Heart left ventricle (tissue), 16 donors: ENCODE results near the gene CCP110. TPM values are rescaled to one million over a fixed set of nuclear protein-coding genes. Genes with fewer than 3 reads are reported as not detected.
A peak's percentile ranks its signal among the peaks of the same experiment; 100 is the strongest.

ENCODE experiments used
- ATAC-seq, 4 donors: fragments of 200-7000 bp; cut with Tn5 transposase; one replicate each; pipeline ENCODE4 v1.9.1; 2020 to 2022; ENCODE audit warnings: moderate library complexity in 4 of 4, mild to moderate bottlenecking in 3 of 4, moderate number of reproducible peaks in 1 of 4
- DNase-seq, 5 donors: peaks; one replicate each; pipeline ENCODE4 v3.0.0-alpha.2; 2020
- H3K27ac ChIP-seq, 12 donors: fragments of 200-600 bp; sonication (generic) in 4 of 12; one replicate each; pipeline versions ENCODE4 v1.5.0 to v1.8.0; 2016 to 2022; ENCODE audit warnings: mild to moderate bottlenecking in 2 of 12
- H3K27me3 ChIP-seq, 9 donors: fragments of 200-600 bp; sonication (generic) in 2 of 9; one replicate each; pipeline versions ENCODE4 v1.5.1 to v1.8.0; 2016 to 2022; ENCODE audit warnings: mild to moderate bottlenecking in 3 of 9
- H3K36me3 ChIP-seq, 9 donors: fragments of 200-600 bp; sonication (generic) in 2 of 9; one replicate each; pipeline versions ENCODE4 v1.5.0 to v1.8.0; 2018 to 2022; ENCODE audit warnings: mild to moderate bottlenecking in 2 of 9
- H3K4me1 ChIP-seq, 12 donors: fragments of 200-600 bp; sonication (generic) in 4 of 12; one replicate each; pipeline versions ENCODE4 v1.5.0 to v1.8.0; 2016 to 2022; ENCODE audit warnings: mild to moderate bottlenecking in 3 of 12
- H3K4me3 ChIP-seq, 12 donors: fragments of 200-600 bp; sonication (generic) in 4 of 12; one replicate each; pipeline versions ENCODE4 v1.5.0 to v1.8.0; 2017 to 2022; ENCODE audit warnings: mild to moderate bottlenecking in 9 of 12, moderate library complexity in 4 of 12
- H3K9me3 ChIP-seq, 12 donors: fragments of 200-600 bp; sonication (generic) in 4 of 12; one replicate each; pipeline versions ENCODE4 v1.5.0 to v1.8.0; 2016 to 2022; ENCODE audit warnings: mild to moderate bottlenecking in 1 of 12
- POLR2A ChIP-seq, 2 donors: fragments of 450-650 bp; IDR thresholded peaks; one replicate each; pipeline ENCODE4 v1.6.1; 2017; ENCODE audit warnings: antibody characterized with exemption in 2 of 2, mild to moderate bottlenecking in 2 of 2, moderate library complexity in 2 of 2
- WGBS, 4 donors: extraction: QIAGEN DNeasy Blood & Tissue Kit in 2 of 4; methylation state at CpG; one replicate each; pipeline versions ENCODE4 v1.1.5 to v1.1.7; 2013 to 2018; 5-methylcytosine and 5-hydroxymethylcytosine counted together
- intact Hi-C, 10 donors: fragments of 100-400 bp; cut with DNase I; formaldehyde crosslinking; loops; one replicate each; pipeline versions ENCODE4 v1.11.1 to v1.14.2; 2022
- polyA plus RNA-seq, 2 donors: library from polyadenylated mRNA; stranded (reverse); fragments of 200-250 nt; gene quantifications; one replicate each; pipeline ENCODE4 v1.2.3, GENCODE V29; 2013
- total RNA-seq, 9 donors: library from RNA; depleted of rRNA in 2 of 9; stranded (reverse); fragments of >200 nt in 2 of 9; fragmentation: NEBNext Ultra II Directional in 3 of 9; extraction: Animal tissue kit (Norgen Biotek cat#: 25700) in 3 of 9; gene quantifications; one replicate each; pipeline versions ENCODE4 v1.1.0 to v1.2.4, GENCODE V29; 2016 to 2023
- TF ChIP-seq, protein P1 (sequence below), 12 donors: fragments of 200-600 bp; sonication (generic) in 4 of 12; IDR thresholded peaks; one replicate each; pipeline versions ENCODE4 v1.5.0 to v1.8.0; 2018 to 2022; ENCODE audit warnings: antibody characterized with exemption in 12 of 12, mild to moderate bottlenecking in 5 of 12
- donor health status: ischemic (EF 13 %, LVEDD 7.1; RV severe dilation, severe dysfunction).
- donor health status: healthy with polysubstance abuse.
- donor health status: DM: no; HTN: yes; CAD: no.
- donor health status: DM: no; HTN: no; CAD: no.
- donor health status: ischemic (EF 25% LVEDD 6.9; RV normal size, moderate dysfunction).
- donor health status: ischemic (EF 25% LVEDD 5.7; RV mildly dilated, moderate dysfunction).
- donor health status: healthy.
- donor health status: DM: yes; HTN: yes; CAD: no.
- donor health status: ischemic (EF 35%, LVEDD 5.7; RV mildly dilated, moderate dysfunction).
- donor health status: nonischemic (EF 11% LVEDD 7.7; RV severe dilation, severe dysfunction).
- donor health status: DM: yes; HTN: yes; CAD: no.
- donor health status: PGD.
- donor health status: ischemic (EF 29% LVEDD 5.4; RV normal size, mild dysfunction).
- donor health status: nonischemic (EF 23%, LVEDD 6.1; RV moderate dilation, normal function).

CCP110 gene
- total and polyA plus RNA-seq, 11 donors = 3.1 to 13.5 (median 7.7) TPM

DNA sequence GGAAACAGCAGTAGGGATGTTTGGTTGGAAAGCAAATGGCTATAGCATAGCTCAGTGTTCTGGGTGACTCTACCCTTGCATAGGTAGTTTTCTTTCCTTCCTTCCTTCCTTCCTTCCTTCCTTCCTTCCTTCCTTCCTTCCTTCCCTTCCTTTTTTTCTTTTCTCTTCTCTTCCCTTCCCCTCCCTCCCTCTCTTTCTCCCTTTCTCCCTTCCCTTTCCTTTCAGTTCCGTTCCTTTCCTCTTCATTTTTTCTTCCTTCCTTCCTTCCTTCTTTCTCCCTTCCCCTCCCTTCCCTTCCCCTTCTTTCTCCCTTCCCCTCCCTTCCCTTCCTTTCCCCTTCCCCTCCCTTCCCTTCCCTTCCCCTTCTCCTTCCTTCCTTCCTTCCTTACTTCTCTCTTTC lies 33.1 kb upstream of the CCP110 start:
- intact Hi-C loops = no loop called here
- no peaks in the 10 kb centered on the region for H3K9me3 ChIP-seq
- H3K36me3 ChIP-seq = no peaks in the 10 kb centered on the region
- WGBS, 4 donors = 61 to 68% (median 65%) methylated on average over 1 of the region's 1 CpG
- ATAC-seq (no peak), DNase-seq (no peak)
- H3K27me3 ChIP-seq = no peaks in the 10 kb centered on the region
- TF ChIP-seq, protein P1, sequence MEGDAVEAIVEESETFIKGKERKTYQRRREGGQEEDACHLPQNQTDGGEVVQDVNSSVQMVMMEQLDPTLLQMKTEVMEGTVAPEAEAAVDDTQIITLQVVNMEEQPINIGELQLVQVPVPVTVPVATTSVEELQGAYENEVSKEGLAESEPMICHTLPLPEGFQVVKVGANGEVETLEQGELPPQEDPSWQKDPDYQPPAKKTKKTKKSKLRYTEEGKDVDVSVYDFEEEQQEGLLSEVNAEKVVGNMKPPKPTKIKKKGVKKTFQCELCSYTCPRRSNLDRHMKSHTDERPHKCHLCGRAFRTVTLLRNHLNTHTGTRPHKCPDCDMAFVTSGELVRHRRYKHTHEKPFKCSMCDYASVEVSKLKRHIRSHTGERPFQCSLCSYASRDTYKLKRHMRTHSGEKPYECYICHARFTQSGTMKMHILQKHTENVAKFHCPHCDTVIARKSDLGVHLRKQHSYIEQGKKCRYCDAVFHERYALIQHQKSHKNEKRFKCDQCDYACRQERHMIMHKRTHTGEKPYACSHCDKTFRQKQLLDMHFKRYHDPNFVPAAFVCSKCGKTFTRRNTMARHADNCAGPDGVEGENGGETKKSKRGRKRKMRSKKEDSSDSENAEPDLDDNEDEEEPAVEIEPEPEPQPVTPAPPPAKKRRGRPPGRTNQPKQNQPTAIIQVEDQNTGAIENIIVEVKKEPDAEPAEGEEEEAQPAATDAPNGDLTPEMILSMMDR (IDR thresholded peaks at IDR 0.05) = no peak
- no peak for TF ChIP-seq POLR2A (IDR thresholded peaks at IDR 0.05)
- no peak overlapping the region for H3K27ac ChIP-seq
- H3K4me1 ChIP-seq = peaks cover 0 to 10% (median 0%) of the 10 kb centered on the region in 12 donors
- H3K4me3 ChIP-seq = no peak overlapping the region

DNA sequence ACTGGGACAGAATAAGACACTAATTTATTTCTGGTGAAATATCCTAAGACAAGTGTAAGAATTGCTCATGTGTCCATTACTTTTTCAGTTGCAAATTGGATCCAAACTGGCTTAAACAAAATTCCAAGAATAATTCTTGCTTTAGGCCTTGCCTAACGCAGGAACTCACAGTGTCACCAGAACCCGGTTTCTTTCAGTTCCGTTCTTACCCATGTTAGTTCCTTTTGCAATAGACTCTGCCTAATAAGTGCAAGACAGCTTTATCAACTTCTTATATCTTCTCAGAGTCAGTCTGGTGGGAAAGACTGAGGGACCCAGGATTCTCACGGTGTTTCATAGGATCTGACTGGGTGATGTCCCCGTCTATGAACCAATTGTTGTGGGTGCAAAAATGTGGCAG lies 26.6 kb upstream of the CCP110 start:
- Histone ChIP-seq H3K27ac (peak overlapping the region in 1 of 12 donors; percentile 63), H3K36me3 (peaks cover 0 to 46% (median 31%) of the 10 kb centered on the region in 9 donors), H3K4me3 (no peak overlapping the region), H3K4me1 (peaks cover 0 to 10% (median 0%) of the 10 kb centered on the region in 12 donors), H3K9me3 (no peaks in the 10 kb centered on the region), H3K27me3 (no peaks in the 10 kb centered on the region)
- TF ChIP-seq POLR2A (IDR thresholded peaks at IDR 0.05) = no peak
- TF ChIP-seq, protein P1 (IDR thresholded peaks at IDR 0.05) = no peak
- ATAC-seq = no peak
- WGBS, 4 donors = 73 to 85% (median 78%) methylated on average over 5 of the region's 5 CpGs
- no peak for DNase-seq
- intact Hi-C loops = no loop called here

DNA sequence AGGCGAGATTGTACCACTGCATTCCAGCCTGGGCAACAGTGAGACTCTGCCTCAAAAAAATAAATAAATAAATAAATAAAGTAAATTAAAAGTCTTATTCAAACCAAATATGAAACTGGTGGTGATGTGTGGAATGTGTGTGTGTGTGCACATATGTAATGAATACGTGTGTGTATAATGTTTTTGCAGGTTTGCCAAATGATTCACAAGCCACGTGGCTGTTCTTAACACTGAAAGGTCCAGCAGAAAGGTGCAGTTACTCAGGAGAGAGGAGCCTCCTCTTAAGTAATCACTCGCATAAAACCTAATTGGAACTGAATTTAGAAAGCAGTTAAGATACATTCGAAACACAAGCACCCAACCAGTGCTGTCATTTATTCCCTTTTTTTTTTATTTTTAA lies 24.7 kb upstream of the CCP110 start:
- H3K36me3 ChIP-seq = peaks cover 0 to 64% (median 48%) of the 10 kb centered on the region in 9 donors
- no peak overlapping the region for H3K4me3 ChIP-seq
- H3K9me3 ChIP-seq = no peaks in the 10 kb centered on the region
- no peak for ATAC-seq
- intact Hi-C loops = no loop called here
- DNase-seq = no peak
- TF ChIP-seq, protein P1 (IDR thresholded peaks at IDR 0.05) = no peak
- TF ChIP-seq POLR2A (IDR thresholded peaks at IDR 0.05) = no peak
- H3K27ac ChIP-seq = no peak overlapping the region
- peaks cover 0 to 3% (median 0%) of the 10 kb centered on the region in 12 donors for H3K4me1 ChIP-seq
- H3K27me3 ChIP-seq = no peaks in the 10 kb centered on the region
- WGBS, 4 donors = 73 to 84% (median 77%) methylated on average over 5 of the region's 5 CpGs

DNA sequence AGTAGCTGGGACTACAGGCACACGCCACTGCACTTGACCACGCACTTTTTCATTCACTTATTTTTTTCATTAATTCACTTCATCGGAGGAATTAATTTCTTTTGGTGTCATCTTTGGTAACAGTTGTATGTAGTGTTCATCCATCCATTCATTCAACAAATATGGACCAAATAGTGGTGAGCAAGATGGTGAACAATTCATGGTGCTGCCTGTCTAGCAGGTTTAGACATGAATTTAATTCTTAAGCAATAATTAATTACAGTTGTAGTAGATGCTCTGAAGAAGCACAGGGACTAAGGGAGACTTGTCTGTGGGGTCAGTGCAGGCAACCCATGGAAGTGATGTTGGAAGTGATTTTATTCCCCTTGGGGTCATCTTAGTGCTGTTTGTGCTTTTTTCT lies 24.3 kb upstream of the CCP110 start:
- Histone ChIP-seq H3K27ac (no peak overlapping the region), H3K27me3 (no peaks in the 10 kb centered on the region), H3K36me3 (peaks cover 0 to 69% (median 53%) of the 10 kb centered on the region in 9 donors), H3K9me3 (no peaks in the 10 kb centered on the region), H3K4me1 (no peaks in the 10 kb centered on the region), H3K4me3 (no peak overlapping the region)
- intact Hi-C loops = no loop called here
- ATAC-seq = no peak
- TF ChIP-seq POLR2A (IDR thresholded peaks at IDR 0.05) = no peak
- TF ChIP-seq, protein P1 (IDR thresholded peaks at IDR 0.05) = no peak
- DNase-seq = no peak
- WGBS, 4 donors = 65 to 91% (median 86%) methylated on average over 3 of the region's 3 CpGs
